ENCODE measurements around the gene MOB3A.
A peak's percentile ranks its signal among the peaks of the same experiment; 100 is the strongest.

MOB3A gene

DNA sequence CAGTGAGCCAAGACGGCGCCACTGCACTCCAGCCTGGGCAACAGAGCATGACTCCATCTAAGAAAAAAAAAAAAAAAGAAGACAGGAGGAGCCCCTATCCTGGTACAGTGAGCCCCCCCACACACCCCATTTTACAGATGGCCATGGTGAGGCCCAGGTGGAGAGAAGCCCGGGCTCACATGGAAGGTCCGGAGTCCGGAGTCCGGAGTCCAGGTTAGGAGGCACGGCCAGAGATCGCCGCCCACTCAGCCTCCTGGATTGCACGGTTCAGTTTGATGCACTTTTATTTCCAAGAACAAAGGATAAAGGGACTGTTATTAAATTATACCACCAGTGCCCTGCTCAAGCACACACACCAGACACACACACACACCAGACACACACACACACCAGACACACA lies 69.4 kb downstream of the MOB3A start:
- H3K4me3 ChIP-seq (ENCODE audit: low read length) = peak overlapping the region; percentile 45
- peaks cover 24% of the 10 kb centered on the region for H3K4me1 ChIP-seq (ENCODE audit: control insufficient read depth, insufficient read depth, low read length)
- H3K9ac ChIP-seq (ENCODE audit: low read length) = peak overlapping the region; percentile 73
- DNase-seq (ENCODE audit: low read depth) = no peak
- H3K27me3 ChIP-seq (replicated peaks; ENCODE audit: control insufficient read depth, insufficient read depth, low read length) = no peaks in the 10 kb centered on the region
- peaks cover 4% of the 10 kb centered on the region for H3K9me3 ChIP-seq (ENCODE audit: control insufficient read depth, low read length)
- no peaks in the 10 kb centered on the region for H3K36me3 ChIP-seq (ENCODE audit: control insufficient read depth, insufficient read depth, low read length, severe bottlenecking)

DNA sequence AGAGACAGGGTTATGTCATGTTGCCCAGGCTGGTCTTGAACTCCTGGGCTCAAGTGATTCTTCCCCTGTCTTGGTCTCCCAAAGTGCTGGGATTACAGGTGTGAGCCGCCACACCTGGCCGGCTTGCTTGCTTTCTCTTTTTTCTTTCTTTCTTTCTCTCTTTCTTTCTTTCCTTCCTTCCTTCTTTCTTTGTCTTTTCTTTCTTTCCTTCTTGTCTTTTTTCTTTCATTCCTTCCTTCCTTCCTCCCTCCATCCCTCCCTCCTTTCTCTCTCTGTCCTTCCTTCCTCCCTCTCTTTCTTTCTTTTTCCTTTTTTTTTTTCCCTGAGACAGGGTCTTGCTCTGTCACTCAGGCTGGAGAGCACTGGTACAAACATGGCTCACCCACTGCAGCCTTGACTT lies 73.8 kb downstream of the MOB3A start:
- Histone ChIP-seq H3K36me3 (ENCODE audit: control insufficient read depth, insufficient read depth, low read length, severe bottlenecking) (no peaks in the 10 kb centered on the region), H3K9me3 (ENCODE audit: control insufficient read depth, low read length) (peaks cover 4% of the 10 kb centered on the region), H3K4me1 (ENCODE audit: control insufficient read depth, insufficient read depth, low read length) (peaks cover 6% of the 10 kb centered on the region), H3K27me3 (replicated peaks; ENCODE audit: control insufficient read depth, insufficient read depth, low read length) (no peaks in the 10 kb centered on the region), H3K9ac (ENCODE audit: low read length) (no peak overlapping the region), H3K4me3 (ENCODE audit: low read length) (no peak overlapping the region)
- no peak for DNase-seq (ENCODE audit: low read depth)

DNA sequence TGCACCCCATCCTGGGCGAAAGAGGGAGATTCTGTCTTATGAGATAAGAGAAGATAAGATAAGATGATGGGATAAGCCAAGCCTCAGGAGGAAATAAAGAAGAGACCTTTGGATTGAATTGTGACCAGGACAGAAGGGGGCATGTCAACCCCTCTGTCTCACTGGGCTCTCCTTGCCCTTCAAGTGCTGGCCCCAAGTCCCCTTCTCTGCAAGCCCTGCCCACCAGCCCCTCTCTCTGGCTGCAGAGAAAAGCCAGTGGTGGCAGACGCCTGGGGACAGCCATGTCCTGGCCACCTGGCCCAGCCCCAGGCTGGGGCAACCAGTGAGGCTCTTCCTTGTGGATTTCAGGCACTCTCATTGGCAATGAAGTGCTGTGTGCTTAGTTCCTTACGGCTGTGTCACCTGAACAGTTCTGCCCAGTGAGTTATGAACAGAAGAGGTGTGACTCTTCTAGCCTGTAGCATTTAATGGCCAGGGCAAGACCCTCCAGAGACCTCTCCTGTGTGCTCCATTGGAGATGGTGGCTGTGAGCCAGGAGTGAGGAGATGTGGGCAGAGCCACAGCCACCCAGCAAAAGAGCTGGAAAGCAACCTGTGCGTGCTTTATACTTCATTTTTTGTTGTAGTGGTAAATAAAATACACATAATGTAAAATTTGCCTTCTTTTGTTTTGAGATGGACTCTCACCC lies 74.5 kb downstream of the MOB3A start:
- no peak for DNase-seq (ENCODE audit: low read depth)
- Histone ChIP-seq H3K9ac (ENCODE audit: low read length) (no peak overlapping the region), H3K9me3 (ENCODE audit: control insufficient read depth, low read length) (peaks cover 4% of the 10 kb centered on the region), H3K27me3 (replicated peaks; ENCODE audit: control insufficient read depth, insufficient read depth, low read length) (no peaks in the 10 kb centered on the region), H3K4me3 (ENCODE audit: low read length) (no peak overlapping the region), H3K36me3 (ENCODE audit: control insufficient read depth, insufficient read depth, low read length, severe bottlenecking) (no peaks in the 10 kb centered on the region), H3K4me1 (ENCODE audit: control insufficient read depth, insufficient read depth, low read length) (no peaks in the 10 kb centered on the region)
